ENCODE results near the gene KIRREL3. TPM values are rescaled to one million over a fixed set of nuclear protein-coding genes. Genes with fewer than 3 reads are reported as not detected.

The KIRREL3 gene
- total RNA-seq, 1 donor from 2014 or later = 0.82 TPM

- Mint-ChIP-seq H3K27ac (ENCODE audit: unreplicated experiment) (no peak overlapping the region), H3K4me3 (no peak overlapping the region), H3K27me3 (ENCODE audit: low read depth) (peaks cover 23% of the 10 kb centered on the region), H3K4me1 (peaks cover 35% of the 10 kb centered on the region), H3K9me3 (no peaks in the 10 kb centered on the region), H3K36me3 (ENCODE audit: low read depth) (no peaks in the 10 kb centered on the region)
- no peak for DNase-seq (ENCODE audit: low read depth, low spot score)
- no peak for TF ChIP-seq CTCF (conservative IDR thresholded peaks at IDR 0.05)
These were observed 7.8 kb downstream of the KIRREL3 start for GRCh38 chr11:126992804-126993111.

- Mint-ChIP-seq H3K27ac (ENCODE audit: unreplicated experiment) (no peak overlapping the region), H3K4me1 (peaks cover 31% of the 10 kb centered on the region), H3K36me3 (ENCODE audit: low read depth) (no peaks in the 10 kb centered on the region), H3K27me3 (ENCODE audit: low read depth) (peaks cover 18% of the 10 kb centered on the region), H3K4me3 (no peak overlapping the region), H3K9me3 (no peaks in the 10 kb centered on the region)
- no peak for TF ChIP-seq CTCF (conservative IDR thresholded peaks at IDR 0.05)
- no peak for DNase-seq (ENCODE audit: low read depth, low spot score)
These were observed 8.3 kb downstream of the KIRREL3 start for GRCh38 chr11:126992065-126992803.

- no peak overlapping the region for H3K4me3 Mint-ChIP-seq
- H3K27me3 Mint-ChIP-seq (ENCODE audit: low read depth) = peaks cover 12% of the 10 kb centered on the region
- no peak for TF ChIP-seq CTCF (conservative IDR thresholded peaks at IDR 0.05)
- no peak for DNase-seq (ENCODE audit: low read depth, low spot score)
- H3K4me1 Mint-ChIP-seq = peaks cover 25% of the 10 kb centered on the region
- H3K27ac Mint-ChIP-seq (ENCODE audit: unreplicated experiment) = no peak overlapping the region
- H3K9me3 Mint-ChIP-seq = no peaks in the 10 kb centered on the region
- no peaks in the 10 kb centered on the region for H3K36me3 Mint-ChIP-seq (ENCODE audit: low read depth)
These were observed 9.0 kb downstream of the KIRREL3 start for GRCh38 chr11:126991596-126991995.

- Mint-ChIP-seq H3K36me3 (ENCODE audit: low read depth) (no peaks in the 10 kb centered on the region), H3K9me3 (no peaks in the 10 kb centered on the region), H3K27ac (ENCODE audit: unreplicated experiment) (no peak overlapping the region), H3K4me3 (no peak overlapping the region), H3K27me3 (ENCODE audit: low read depth) (peaks cover 8% of the 10 kb centered on the region), H3K4me1 (peaks cover 18% of the 10 kb centered on the region)
- peak; percentile 39 for TF ChIP-seq CTCF (conservative IDR thresholded peaks at IDR 0.05)
- DNase-seq (ENCODE audit: low read depth, low spot score) = no peak
These were observed 9.7 kb downstream of the KIRREL3 start for GRCh38 chr11:126990716-126991480.

- Mint-ChIP-seq H3K27me3 (ENCODE audit: low read depth) (peaks cover 8% of the 10 kb centered on the region), H3K36me3 (ENCODE audit: low read depth) (no peaks in the 10 kb centered on the region), H3K4me3 (peak overlapping the region; percentile 6), H3K9me3 (peaks cover 2% of the 10 kb centered on the region), H3K27ac (ENCODE audit: unreplicated experiment) (no peak overlapping the region), H3K4me1 (peaks cover 10% of the 10 kb centered on the region)
- TF ChIP-seq CTCF (conservative IDR thresholded peaks at IDR 0.05) = peak; percentile 95
- DNase-seq (ENCODE audit: low read depth, low spot score) = peak; percentile 82
These were observed 10.4 kb downstream of the KIRREL3 start for GRCh38 chr11:126989942-126990715.

Data from neural crest cell (in vitro differentiated cells).